Cerebellar nuclear complex (tissue), 1 donor: ENCODE data around the gene SP5.
"Not testable (repeated sequence)": the region's sequence is repeated elsewhere in the genome, so short reads cannot be mapped to it uniquely, and the experiment has no call there.

Experiments
- DNase-seq, 2 experiments: peaks; one replicate each; lab custom pipeline; 2025; lab: John Stamatoyannopoulos, UW

The SP5 gene

DNA sequence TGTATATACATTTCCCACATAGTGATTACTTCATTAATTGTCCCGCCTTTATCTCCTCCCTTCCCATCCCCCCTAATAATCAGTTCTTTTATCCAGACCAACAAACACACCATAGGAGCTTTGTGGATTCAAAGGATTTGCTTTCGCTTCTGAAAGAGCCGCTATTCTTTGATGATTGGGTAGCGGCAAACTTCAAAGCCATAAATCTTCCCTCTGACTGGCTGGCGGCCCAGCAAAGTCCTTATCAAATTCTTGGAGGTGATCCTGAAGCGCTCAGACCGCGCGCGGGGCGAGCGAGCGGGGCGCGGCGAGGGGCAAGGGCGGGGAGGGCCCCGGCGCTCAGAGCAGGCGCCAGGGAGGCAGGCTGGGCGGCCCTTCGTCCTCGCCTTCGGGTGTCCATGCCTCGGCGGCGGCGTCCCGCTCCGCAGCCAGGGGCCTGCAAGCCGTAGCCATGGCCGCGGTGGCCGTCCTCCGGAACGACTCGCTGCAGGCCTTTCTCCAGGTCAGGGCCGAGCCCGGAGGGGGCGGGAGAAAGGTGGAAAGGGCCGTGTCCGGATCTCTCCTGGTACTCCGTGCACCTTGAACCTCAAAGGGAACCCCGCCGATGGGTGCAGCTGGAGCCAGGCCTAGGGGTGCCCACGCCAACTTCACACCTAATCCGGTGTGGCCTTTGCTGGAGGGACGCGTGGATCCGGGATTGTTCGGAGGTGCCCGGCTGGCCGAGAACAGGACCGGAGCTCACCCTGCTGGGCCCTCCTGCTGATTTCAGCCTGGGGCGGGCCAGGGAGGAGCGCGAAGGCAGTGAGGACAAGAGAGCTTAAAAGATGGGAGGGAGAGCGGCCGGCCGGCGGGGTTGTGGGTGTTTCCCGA lies at the start of gene SP5:
Gene SP5, plus strand, starts transcription at position 276 of the 870 bp plus-strand sequence. Its CDS starts 176 bp downstream, at position 452.
- no peak for DNase-seq

- no peak for DNase-seq
Observed at GRCh38 chr2:170665743-170666142, 49.4 kb upstream of the SP5 start.

- DNase-seq, result no peak
Observed at GRCh38 chr2:170669909-170670308, 45.2 kb upstream of the SP5 start.

GRCh38 chr2:170670651-170671050 lies 44.5 kb upstream of the SP5 start:
- DNase-seq, result no peak

GRCh38 chr2:170671079-170671478 lies 44.1 kb upstream of the SP5 start:
- DNase-seq, result no peak

GRCh38 chr2:170674282-170674681 lies 40.9 kb upstream of the SP5 start:
- DNase-seq, result not testable (repeated sequence)

- no peak for DNase-seq
Observed at GRCh38 chr2:170675701-170676100, 39.4 kb upstream of the SP5 start.

- no peak for DNase-seq
Observed at GRCh38 chr2:170679607-170680079, 35.5 kb upstream of the SP5 start.

DNA sequence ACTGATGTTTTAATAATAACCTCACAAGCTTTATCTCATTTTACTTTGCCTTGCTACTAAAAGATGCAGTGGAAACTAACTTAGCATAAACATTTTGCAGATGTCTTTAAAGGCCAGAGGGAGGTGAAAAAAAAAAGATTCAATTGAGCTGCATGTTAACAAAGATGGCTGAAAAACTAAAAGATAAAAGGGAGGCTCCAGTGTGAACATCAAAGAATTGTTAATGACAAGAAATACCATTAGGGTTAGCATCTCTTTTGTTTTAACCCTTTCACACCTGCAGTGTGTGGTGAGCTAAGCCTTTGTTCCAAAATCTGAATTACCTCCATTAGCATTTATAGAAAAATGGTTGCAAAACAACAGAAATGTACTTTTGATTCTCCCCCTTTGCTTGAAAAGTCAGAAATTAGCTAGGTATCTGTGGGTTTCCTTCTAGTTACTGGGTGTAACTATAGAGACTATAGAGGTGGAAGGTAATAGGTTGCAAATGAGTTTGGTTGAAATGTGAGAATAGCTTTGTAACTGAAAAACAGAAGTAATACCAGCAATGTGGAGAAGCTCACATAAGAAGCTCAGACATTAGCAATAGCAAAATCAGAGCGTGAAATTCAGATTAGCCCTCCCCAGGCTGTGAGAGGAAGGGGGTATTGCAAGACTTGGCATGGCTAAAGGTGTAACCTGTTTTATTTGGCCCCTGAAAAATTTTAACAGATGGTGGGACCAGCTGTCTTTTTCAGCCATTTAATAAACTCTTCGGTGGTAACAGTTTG lies 34.8 kb upstream of the SP5 start:
- DNase-seq, result peak in 1 of 2 experiments; percentile 4

- DNase-seq, result no peak
Observed at GRCh38 chr2:170681311-170681710, 33.8 kb upstream of the SP5 start.

GRCh38 chr2:170685591-170685990 lies 29.5 kb upstream of the SP5 start:
- no peak for DNase-seq

DNA sequence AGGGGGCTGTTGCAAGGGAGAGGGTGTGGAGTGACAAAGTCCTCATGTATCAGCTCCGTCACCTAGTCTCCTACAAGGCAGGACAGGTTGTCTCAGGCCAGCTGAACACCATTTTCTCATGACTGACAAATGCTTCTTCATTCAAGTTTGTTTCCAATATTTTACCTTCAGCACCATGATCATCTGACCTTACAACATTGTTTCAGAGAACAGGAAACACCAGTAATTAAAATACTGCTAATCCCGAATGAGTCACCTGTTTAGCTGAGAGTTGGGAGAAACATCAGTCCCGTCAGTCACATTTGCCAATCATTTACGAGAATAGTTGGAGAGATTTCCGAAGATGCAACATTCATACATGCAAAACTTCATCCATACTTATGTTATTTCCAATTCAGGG lies 25.7 kb upstream of the SP5 start:
- DNase-seq, result no peak

DNA sequence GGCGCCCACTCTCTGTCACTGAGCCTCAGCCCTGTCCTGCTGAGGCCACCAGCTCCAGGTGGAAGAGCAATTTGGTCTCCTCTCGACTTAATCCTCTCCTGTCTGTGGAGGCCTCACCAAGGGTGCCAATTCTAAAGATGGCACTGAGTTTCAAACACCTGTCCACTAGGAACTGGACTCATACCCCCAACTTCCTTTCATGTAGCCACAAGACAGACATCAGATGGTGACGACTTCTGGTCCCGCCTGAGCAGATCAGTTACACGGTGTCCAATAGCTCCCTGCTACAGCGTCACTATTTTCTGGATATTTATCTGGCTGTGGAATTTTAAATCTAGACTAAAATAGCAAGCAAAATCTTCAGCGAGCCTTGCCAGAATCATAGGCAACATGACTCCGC lies 24.5 kb upstream of the SP5 start:
- no peak for DNase-seq

GRCh38 chr2:170694316-170694715 lies 20.8 kb upstream of the SP5 start:
- no peak for DNase-seq

DNA sequence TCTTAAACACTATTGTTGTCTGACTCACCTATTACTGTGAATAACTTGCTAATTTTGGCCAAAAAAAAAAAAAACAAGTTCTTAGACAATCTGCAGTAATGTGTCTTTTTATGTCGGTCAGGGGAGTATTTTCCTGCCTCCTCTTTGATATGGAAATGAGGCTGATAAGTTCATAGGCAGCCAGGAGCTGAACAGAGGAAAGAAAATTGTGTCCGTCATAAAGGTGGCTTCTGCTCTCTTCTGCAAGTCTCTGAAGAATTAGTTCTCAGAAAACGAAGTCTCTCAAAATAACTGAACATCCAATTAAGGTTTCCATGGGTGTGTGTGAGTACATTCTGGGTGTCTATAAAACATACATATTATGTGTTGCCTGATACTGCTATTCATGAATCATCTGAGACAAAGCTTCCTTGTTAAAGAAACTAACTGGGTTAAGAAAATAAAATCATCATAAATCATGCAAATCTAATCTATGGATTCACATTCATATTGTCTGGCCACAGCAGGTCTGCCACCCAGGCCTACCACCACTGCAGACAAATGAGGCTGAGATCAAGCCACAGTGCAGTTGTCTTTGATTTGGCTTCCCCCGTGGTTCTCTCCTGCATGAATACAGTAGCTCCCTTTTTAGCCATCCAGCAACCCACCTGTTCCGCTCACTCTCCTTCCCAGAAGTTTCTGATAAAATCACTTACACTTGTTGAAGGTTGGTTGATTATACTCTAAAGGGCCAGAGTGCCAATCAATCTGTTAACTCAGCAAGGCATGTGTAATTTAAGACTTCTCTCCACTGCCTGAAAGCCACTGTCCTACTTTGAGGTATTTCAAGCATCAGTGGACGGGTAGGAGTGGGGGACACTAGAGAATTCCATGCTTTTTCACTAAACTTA lies 19.4 kb upstream of the SP5 start:
- no peak for DNase-seq

- DNase-seq, result no peak
Observed at GRCh38 chr2:170696948-170697347, 18.2 kb upstream of the SP5 start.

GRCh38 chr2:170701011-170701410 lies 14.1 kb upstream of the SP5 start:
- DNase-seq, result no peak

DNA sequence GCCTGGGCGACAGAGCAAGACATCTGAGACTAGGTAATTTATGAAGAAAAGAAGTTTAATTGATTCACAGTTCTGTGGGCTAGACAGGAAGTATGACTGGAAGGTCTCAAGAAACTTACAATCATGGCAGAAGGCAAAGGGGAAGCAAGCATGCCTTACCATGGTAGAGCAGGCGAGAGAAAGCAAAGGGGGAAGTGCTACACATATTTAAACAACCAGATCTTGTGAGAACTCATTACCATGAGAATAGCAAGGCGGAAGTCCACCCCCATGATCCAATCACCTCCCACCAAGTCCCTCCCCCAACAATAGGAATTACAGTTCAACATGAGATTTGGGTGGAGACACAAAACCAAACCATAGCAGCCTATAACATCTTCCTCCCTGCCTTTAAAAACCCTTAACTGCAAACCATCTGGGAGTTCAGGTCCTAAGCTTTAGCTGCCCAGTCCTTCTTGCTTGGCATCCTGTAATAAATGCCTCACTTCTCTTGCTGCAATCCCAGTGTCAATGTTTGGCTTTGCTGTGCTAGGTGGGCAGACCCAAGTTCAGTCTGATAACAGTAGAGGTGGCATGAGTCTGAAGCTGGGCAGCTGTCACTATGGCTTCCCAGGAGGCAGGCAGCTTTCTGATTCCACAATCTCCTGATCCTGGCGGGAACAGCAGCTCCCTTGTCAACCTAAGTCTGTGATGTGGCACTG lies 11.2 kb upstream of the SP5 start:
- no peak for DNase-seq

DNA sequence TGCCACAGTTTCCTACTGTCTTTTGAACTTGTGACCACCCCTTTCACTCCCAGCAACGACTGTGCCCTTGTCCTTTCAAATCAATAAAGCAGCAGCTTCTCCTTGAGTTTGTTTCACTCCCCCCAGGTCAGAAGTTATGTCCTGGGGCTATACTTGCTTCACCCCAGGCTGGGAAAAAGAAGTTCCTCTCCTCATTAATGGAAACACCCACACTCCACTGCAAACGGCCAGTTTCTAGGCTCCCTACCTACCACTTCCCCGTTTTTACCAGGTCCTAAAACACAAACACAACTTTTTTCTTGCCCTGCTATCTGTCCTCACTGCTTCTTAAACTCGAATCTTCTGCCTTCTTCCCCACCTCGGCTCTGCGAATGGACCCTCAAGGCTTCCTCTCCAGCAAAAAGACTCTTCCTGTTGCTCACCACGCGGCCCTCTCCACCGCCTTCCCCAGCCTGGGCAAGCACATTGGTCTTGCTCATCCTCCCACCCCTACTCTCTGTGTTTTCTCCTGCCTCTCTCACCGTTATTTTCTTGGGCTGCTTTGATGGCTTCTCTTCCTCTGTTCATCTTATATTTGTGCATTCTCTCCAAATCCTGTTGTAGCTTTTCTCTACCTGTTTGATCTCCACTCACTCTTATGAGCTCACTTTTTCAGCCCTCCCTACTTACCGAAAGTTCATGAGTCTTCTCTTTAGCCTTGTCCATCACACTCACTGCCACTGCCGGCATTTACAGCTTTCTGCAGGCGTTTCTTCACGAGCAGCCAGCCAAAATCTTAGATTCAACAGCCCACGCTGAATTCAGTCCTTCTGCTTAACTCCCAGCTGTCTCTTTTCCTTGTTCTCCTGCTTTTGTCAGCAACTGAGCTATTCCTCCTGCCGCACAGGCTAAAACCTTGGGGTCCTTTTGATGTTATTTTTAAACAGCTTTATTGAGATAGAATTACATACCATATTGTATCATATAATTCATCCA lies 7.0 kb upstream of the SP5 start:
- DNase-seq, result no peak

GRCh38 chr2:170710609-170710979 lies 4.5 kb upstream of the SP5 start:
- DNase-seq, result no peak
